ENCODE data around the gene APLP2. TPM values are rescaled to one million over a fixed set of nuclear protein-coding genes. Genes with fewer than 3 reads are reported as not detected.

The APLP2 gene
- total and polyA plus RNA-seq, 9 of the 15 experiments (the other 6 are each of a cell fraction or from before 2014, with no cell fraction given), result 17.4 to 164 (median 118) TPM

GRCh38 chr11:130150790-130151189 is 81.1 kb downstream of the APLP2 start:
- Histone ChIP-seq H3K4me1 (replicated peaks in 1 of 2; ENCODE audit: control insufficient read depth in 2 of 2, insufficient read depth in 2 of 2, low read length in 2 of 2) (0 out of 5 replicates have a peak, but pooled peaks cover 0 to 3% of the 10 kb centered on the region in 2 experiments), H3K36me3 (ENCODE audit: control insufficient read depth, insufficient read depth, low read length) (peaks cover 10% of the 10 kb centered on the region; the same call in 2 of the 3 replicates), H3K79me2 (ENCODE audit: control insufficient read depth, insufficient read depth, low read length) (no peaks in the 10 kb centered on the region), H3K9me3 (replicated peaks; ENCODE audit: control insufficient read depth, insufficient read depth, low read depth, low read length) (no peaks in the 10 kb centered on the region), H3K27me3 (ENCODE audit: control insufficient read depth in 2 of 2, insufficient read depth in 2 of 2, low read length in 2 of 2) (peaks cover 6 to 10% of the 10 kb centered on the region in 2 experiments; a peak in 4 of 5 replicates), H3K27ac (ENCODE audit: extremely low read depth, low read depth, low read length) (no peak overlapping the region), H3K9me1 (ENCODE audit: control insufficient read depth, insufficient read depth, low read length) (peaks cover 4% of the 10 kb centered on the region), H4K20me1 (replicated peaks; ENCODE audit: control insufficient read depth, insufficient read depth, low read length) (0 out of 2 replicates have a peak, but pooled peaks cover 3% of the 10 kb centered on the region), H3K9ac (ENCODE audit: insufficient read depth in 1 of 2, low read depth in 2 of 2, low read length in 2 of 2) (no peak overlapping the region; a peak in 1 of 4 replicates), H3K4me3 (no peak overlapping the region), H2AFZ (ENCODE audit: low read depth, low read length) (no peak overlapping the region), H3K4me2 (ENCODE audit: insufficient read depth, low read length) (no peak overlapping the region)
- TF ChIP-seq BACH1 (tag; IDR thresholded peaks at IDR 0.05) (no peak), ZNF274 (IDR thresholded peaks at IDR 0.05; ENCODE audit: borderline replicate concordance, low read depth, low read length) (no peak), FOXP1 (CRISPR knock-in tag; IDR thresholded peaks at IDR 0.05) (no peak), MLLT1 (IDR thresholded peaks at IDR 0.05) (no peak), MCM3 (IDR thresholded peaks at IDR 0.05) (no peak), XRCC4 (IDR thresholded peaks at IDR 0.05; ENCODE audit: extremely low read depth, insufficient read depth, insufficient read length) (no peak), MGA (IDR thresholded peaks at IDR 0.05) (no peak)
- no peak for FAIRE-seq
- in situ Hi-C loops (cut with MboI) (no loop called here), intact Hi-C loops (cut with micrococcal nuclease) (no loop called here)
- ChIA-PET POLR2A (interaction anchor here (0.6 to 1.3 kb wide), 5 partner anchors 10 to 291 kb away, joined by 3 read pairs; no protein-coding TSS in a partner anchor), CTCF (ENCODE audit: low intra/inter-chr PET ratio) (no interaction called here)
- 56% methylated on average over 7 of the region's 7 CpGs for WGBS (ENCODE audit: insufficient coverage, low coverage, missing lambda C conversion rate)
- BruUV-seq (replicated peaks), result no TSS peak
- DNase-seq (ENCODE audit: extremely low read depth in 1 of 4, low spot score in 3 of 4), result no peak
- peak; percentile 37; the same call in 2 of the 3 replicates for ATAC-seq
